HT-29 (cell line): ENCODE data around the gene TFCP2L1. TPM values are rescaled to one million over a fixed set of nuclear protein-coding genes. Genes with fewer than 3 reads are reported as not detected.
"Not testable (repeated sequence)": the region's sequence is repeated elsewhere in the genome, so short reads cannot be mapped to it uniquely, and the experiment has no call there.

ENCODE experiments used
- DNase-seq: peaks from one replicate; pipeline ENCODE4 v3.0.0-alpha.2; 2015; ENCODE audit warnings: low spot score
- total RNA-seq: library from RNA; depleted of rRNA; stranded (reverse); fragments of >200 nt; shearing (Covaris generic); gene quantifications from 2 replicates; pipeline ENCODE4 v1.2.3, GENCODE V29; 2014

TFCP2L1 gene
- total RNA-seq, 1 experiment from 2014 or later: 0.05 TPM

DNA sequence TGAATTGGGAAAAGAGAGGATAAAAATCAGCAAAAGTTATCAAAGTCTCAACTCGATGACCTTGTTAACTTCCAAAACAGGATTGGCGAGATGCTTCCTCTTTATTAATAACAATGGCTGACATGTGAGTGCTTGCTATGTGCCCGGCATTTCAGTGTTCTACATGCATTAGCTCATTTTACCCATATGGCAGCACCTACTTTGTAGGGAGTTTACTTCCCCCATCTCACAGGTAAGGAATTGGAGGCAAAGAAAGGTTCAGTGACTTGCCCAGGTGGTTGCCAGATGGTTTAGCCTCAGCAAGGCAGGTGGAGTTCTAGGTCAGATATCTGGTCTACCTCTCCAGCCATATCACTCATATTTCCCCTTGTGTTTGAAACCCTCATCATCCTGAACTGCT lies 12.4 kb downstream of the TFCP2L1 start:
- no peak for DNase-seq

DNA sequence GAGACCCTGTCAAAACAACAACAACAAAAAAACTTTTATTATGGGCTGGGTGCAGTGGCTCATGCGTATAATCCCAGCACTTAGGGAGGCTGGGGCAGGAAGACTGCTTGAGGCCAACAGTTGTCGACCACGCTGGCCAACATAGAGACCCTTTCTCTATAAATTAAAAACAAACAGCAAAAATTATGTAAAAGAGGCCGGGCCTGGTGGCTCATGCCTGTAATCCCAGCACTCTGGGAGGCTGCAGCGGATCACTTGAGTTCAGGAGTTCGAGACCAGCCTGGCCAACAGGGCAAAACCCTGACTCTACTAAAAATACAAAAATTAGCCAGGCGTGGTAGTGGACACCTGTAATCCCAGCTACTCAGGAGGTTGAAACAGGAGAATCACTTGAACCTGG lies 15.6 kb downstream of the TFCP2L1 start:
- DNase-seq: not testable (repeated sequence)

DNA sequence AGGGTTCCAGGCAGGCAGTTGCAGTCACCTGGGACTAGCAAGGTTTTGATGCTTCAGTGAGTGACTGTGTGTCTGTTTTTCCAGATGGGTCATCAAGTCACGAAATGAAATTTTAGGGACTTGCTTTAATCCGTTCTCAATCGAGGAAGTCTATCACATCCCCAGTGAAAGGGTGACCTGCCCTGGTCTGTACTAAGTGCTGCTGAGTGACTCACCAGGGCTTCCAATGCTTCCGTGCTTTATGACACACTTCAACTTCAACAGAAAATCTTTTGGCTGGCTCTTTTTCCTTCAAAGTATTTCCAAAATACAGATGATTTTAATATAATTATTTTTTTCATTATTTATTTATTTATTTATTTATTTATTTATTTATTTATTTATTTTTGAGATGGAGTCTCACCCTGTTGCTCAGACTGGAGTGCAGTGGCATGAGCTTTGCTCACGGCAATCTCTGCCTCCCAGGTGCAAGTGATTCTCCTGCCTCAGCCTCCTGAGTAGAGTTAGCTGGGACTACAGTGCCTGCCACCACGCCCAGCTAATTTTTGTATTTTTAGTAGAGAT lies 18.4 kb downstream of the TFCP2L1 start:
- no peak for DNase-seq

DNA sequence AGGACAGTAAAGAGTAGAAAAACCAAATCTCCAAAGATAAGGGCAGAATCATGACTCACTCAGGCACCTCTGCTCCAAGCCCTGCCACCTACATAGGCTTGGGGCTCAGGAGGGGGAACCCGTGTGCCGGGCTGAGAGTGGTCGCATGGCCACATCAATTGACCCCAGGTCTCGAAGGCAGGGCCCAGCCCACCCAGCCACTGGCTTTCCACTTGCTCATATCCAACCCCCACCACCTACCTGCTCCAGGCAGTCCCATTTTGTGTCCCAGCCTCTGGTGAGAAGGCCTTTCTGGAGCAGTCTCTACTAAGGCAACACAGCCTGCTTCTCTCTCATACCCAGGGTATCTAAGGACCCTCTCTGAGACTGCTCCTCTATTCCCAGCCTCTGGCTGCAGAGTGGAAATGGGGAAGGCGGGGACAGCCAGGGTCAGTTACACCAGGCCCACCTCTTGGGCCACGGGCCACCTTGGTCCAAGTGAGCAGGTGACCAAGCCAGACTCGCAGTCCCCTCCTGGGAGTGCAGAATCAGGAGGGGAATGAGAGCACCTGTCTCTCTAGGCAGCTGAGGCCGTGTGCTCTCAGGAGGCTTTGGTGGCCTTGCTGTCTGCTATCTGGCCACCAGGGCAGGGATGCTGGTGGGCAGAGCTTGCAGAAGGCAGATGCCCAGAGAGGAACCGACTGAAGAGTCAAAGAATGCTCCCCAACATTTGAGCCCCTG lies 20.8 kb downstream of the TFCP2L1 start:
- no peak for DNase-seq

DNA sequence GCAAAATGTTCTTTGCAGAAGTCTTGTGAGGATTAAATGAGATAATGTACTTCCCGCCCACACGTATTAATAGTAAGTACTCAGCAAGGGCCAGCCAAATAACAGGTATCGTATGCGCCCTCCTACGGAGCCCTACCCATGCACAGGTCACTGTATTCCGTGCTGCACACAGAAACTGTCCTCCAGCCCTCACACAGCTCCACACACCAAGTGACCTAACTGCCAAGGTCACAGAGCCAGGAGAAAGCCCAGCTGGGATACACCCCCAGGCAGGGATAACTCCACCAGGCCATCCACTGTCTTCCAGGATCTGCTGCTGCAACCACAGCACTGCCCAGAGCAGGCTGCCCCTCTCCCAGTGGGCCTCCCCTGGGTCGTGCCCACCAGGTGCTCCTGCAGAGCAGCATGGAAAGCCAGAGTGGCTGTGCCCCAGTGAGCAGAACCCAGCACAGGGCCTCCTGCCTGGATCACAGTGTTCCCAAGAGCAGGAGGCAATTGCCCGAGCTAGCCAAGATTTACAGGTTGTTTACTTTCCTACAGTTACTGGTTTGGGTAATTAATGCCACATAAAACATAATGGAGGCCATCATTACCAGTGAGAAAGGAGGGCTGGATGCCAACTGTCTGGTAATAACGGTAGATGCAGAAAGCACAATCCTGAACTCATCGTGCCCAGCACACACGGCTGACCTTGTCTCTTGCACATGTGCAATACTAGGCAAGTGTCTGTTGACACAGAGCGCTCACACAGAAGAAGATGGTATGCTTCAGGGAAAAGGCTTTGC lies 24.4 kb downstream of the TFCP2L1 start:
- no peak for DNase-seq

DNA sequence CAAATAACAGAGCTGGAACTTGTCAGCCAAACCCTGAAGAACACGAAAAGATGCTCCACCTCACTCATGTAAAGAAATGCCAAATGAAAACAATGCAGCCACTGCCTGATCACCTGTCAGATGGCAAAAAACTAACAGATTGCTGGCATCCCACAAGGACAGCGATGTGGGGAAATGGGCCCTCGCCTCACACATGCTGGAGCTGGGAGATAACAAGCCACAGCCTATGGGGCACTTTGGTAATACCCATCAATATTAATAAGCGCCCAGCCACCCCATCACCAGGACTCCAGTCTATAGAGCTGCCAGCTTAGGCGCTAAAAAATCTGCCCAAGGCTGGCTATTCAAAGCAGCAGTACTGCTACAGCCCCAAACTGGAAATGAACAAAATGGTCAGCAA lies 27.0 kb downstream of the TFCP2L1 start:
- DNase-seq: no peak

DNA sequence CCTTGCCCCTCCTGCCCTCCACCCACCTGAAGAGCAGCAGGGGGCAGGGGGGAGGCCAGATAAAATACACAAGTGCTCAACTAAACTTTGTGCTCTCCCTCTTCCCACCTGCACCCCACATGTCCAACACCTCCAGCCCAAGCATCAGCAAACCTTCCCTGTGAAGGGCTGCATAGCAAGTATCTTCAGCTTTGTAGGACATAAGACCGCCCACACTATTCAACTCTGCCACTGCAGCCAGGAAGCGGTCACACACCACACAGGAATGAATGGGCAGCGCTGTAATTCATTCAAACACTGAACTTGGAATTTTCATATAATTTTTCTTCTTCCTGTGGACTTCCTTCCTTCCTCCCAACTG lies 27.5 kb downstream of the TFCP2L1 start:
- DNase-seq: no peak

DNA sequence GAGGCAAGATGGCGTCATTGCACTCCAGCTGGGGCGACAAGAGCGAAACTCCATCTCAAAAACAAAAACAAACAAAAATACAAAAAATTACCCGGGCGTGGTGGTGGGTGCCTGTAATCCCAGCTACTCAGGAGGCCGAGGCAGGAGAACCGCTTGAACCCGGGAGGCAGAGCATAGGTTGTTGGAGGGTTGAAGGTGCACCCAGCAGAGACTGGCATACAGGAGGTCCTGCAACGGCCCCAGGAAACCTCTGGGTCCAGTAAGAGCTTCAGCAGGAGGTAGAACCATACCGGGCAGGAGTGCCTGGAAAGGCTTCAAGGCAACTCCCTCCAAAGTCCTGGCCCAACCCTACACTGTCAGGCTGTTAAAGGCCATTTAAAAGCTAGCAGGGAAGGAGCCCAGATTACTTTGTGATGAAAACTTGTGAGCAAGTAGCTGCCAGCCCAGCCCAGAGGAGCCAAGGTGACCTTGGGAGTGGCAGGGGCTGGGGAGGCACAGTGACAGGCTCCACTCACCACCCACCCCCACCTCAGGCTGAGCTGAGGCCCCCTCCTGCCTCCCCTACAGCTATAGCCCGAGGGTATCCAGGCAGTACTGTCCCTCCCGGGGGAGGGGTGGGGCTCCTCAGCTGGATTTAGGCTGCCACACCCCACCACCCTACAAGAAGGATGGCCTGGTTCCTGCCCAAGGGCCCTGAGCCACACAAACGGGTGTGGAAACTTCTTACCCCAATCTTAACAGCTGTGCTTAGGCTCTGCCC lies 28.1 kb downstream of the TFCP2L1 start:
- DNase-seq: no peak

DNA sequence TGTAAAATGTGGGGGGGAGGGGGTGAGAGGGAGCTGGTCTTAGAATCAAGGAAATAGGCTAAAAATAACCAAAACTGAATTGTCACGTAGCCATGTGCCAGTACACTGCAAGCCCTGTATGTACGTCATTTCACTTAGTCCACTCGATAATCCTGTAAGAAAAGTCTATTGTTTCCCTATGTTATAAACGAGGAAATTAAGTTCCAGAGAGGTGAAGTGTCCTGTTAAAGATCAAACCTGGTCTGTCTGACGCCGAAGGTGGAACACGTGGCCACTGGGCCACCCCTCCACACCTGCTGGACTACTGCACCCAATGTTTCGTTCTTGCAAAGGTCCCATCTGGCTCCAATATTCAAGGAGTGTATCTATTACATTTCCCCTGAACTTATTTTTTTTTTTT lies 29.6 kb downstream of the TFCP2L1 start:
- no peak for DNase-seq

DNA sequence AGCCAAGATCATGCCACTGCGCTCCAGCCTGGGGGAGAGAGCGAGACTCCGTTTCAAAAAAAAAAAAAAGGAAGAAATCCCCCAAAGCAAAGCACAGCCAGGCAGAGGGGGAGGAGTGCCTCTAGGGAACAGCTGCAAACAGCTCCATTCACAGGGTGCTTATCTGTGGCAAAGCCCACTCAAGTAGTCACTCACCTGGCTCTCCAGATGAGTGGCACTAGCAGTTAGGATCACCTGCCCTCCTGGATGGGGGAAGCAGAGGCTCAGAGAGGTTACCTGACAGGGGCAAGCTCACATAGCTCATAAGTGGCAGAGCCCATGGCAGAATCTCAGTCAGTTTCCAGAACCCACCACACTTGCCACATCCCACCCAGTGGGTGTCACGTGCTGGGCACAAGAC lies 30.3 kb downstream of the TFCP2L1 start:
- no peak for DNase-seq

DNA sequence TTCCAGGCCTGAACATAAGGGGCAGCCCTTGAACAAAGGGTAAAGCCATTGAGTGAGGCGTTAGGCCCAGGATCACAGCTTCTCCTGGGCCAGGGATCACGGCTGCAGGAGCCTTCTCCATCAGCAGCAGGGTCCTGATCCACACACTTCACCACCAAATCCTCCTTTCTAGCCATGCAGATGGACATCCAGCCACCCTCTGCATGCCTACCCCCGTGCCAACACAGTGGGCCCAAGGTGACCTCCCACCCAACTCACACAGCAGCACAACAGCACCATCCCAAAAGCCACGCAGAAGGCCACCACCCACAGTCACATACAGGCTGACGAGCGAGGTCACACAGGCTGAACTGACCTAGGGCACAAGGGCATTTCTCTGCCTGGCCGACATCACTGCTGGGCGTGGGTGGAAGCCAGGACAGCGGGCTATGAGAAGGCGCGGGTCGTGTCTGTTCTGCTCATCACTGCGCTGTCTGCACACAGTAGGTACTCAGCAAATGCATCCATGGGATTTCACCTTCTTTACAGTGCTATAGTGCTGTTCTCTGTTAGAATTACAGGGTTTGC lies 31.2 kb downstream of the TFCP2L1 start:
- no peak for DNase-seq

DNA sequence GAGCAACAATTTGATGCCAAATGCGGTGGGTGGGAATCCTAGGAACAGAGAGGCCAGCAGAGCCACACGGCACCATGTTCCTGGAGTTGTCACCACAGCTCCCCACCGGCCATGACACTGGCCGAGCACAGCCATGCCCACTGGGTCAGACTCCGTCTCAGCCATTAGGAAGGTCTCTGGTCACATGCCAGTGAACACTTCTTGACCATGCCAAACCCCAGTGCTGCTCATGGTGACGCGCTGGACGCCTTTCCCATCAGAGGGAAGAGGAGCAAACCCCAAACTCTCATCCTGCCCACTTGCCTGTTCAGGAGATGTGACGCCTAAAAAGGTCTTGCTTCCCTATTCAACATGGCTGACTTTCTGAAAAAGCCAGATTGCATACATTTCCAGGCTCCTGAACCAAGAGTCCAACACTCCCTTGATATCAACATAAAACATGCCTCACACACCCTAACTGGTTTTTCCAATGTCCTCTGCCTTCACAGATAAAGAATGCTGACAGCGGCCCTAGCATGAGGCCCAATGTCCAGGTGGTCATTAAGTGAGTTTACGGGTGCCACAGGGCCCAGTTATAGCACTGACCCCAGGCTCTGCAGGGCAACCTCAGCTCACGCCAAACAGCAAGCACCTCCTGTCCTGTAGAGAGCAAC lies 31.9 kb downstream of the TFCP2L1 start:
- no peak for DNase-seq

DNA sequence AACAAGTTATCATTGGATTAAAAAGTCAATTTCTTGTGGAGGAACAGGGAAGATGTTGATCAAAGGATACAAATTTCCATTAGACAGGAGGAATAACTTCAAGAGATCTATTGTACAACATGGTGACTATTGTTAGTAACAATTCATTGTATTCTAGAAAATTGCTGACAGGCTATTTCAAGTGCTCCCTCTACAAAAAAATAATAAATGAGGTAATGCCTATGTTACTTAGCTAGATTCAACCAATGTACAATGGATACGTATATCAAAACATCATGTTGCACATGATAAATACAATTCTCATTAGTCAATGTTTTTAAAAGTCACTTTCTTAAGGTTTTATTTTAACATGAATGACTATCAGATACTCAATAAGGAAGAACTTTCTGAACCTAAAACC lies 33.5 kb downstream of the TFCP2L1 start:
- DNase-seq: no peak

DNA sequence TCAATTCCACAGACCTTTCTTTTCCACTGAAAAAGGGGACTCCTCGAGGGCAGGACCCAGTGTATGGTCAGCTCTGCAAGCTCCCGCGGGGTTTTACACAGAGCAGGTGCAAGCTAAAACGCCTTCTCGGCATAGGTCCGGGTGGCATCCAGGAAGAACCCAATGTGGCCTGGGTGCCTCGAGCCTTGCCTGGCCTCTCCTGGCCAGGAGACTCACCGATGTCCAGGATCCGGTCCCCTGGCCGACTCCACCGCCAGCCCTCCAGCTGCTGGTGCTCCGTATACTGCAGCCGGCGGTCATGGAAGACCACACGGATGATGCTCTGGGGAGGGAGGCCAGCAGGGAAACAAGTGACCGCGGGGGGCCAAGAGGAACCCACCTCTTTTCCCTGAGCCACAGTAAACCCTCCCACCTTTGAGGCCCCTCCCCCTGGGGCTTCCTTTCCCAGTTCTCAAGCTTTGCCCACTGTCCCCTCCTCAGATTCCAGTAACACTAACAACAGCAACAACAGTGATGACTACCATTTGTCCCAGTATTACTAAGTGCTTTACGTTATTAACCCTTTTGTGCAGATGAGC lies 36.1 kb downstream of the TFCP2L1 start:
- DNase-seq: no peak

DNA sequence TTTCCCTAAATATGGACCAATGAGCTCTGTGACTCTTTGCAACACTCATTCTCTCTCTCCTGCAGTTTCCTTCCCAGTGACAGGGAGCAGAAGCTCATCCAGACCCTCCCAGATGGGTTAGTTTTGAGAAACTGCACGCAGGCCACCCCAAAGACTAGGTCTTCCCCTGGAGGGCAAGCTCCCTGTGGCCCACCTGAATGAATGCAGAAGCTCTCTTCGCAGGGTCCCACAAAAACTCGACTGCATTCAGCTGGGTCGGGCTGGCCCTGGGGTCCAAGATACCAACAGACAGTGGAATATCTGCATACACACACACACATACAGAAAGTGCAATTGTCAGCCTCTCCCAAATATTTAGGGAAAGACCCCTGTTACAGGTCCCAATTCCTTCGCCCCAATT lies 37.0 kb downstream of the TFCP2L1 start:
- DNase-seq: no peak

DNA sequence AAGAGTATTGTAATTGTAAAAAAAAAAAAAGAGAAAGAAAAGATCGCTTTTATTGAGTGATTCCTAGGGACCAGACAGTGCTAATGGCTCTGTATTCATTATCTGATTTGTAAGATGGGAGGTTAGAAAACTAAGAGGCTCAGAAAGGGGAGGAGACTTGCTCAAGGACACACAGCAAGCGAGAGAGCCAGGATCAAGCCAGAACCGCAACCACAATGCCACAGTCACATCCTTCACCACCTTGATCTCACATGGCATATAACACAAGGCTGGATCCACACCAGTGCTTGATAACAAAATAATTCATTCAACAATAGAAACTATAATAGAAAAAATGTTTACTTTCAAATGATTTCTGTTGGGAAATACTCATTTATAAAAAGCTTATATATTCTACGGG lies 37.5 kb downstream of the TFCP2L1 start:
- no peak for DNase-seq

DNA sequence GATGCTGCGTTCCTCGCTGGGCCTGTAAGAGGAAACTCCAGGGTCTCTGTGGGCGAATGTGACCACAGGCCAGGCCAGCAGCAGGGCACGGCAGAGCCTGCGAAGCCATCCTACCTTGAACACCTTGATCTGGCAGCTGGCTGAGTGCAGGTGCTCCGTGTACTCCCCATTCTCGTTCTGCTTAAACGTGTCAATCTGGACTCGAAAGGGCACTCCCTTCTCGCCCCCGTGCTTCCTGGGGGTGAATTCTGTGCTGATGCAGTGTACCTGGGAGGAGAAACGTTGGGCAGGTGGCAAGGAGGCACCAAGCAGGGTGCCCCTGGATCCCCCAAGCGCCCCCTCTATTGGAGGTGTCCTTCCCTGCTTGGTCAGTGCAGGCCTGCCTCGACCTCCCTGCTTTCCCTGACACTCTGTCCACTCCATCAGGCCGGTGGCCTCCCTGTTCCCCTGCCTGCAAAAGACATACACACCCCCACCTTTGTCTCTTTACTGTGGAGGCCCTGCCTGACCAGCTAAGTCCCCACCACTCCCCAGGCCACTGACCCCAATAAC lies 38.2 kb downstream of the TFCP2L1 start:
- DNase-seq: no peak

DNA sequence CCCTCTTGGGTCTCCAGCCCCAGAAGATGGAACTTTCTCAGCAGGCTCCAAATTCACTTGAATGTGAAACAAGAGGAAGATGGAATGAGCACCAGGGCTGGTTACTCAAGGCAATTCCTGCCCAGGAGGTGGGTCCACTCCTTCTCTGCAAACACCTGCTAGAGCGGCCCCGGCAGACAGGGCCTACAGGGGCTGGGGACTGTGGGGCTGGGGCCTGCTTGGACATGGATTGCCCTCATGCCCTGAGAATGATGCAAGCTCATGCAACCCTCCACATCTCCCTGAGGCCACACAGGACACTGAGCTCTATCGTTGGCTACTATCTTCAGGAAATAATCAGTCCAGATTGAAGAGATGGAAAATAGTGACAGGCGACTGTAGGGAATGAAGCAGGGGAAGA lies 39.1 kb downstream of the TFCP2L1 start:
- DNase-seq: no peak

DNA sequence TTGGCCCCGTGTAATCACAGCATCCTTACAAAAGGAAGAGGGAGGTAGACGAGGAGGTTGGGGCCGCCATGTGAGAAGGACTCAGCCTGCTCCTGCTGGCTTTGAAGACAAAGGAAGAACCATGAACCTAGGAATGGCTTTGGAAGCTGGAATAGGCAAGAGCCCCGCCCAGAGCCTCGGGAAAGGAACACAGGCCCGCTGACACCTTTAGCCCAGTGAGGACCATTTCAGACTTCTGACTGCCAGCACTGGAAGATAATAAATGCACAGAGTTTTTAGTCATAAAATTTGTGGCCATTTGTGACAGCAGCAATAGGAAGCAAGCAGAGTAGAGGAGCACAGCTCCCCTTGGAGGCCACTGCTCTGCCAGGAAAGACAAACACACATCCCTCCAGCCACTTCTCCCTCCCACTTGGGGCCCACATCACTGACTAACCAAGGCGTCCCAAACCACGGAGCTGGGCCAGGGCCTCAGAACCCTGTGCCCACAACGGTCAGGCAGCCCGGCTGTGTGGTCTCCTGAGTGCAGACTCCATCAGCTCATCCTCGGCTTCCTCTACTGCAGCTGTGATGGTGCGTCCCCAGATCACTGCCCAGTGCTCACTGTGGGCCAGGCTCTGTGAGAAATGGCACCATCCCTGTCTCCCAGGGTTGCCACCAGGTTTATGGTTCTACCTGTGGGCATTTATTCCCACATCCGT lies 39.7 kb downstream of the TFCP2L1 start:
- DNase-seq: no peak

DNA sequence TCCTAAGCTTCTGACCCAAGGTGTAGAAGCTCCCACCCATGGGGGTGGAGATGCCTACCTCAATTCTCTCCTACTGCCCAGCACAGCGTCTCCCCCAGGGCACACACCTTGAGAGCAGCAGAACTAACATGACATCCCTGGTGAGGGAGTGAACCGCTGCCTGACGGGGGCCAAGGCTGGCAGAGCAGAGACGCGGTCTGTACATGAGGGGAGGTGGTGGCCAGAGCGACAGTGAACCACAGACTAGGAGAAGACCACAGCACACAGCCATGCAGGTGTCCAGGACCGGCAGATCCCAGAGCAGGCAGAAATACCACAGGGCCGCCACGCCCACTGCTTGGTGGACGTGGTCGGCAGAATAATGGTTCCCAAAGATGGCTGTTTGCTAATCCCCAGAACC lies 40.4 kb downstream of the TFCP2L1 start:
- DNase-seq: no peak
